Neuronal stem cell (in vitro differentiated cells): ENCODE data around the gene NOS1AP.

Experiments
- DNase-seq: peaks from one replicate; pipeline ENCODE4 v3.0.0-alpha.2; 2013; ENCODE audit warnings: low spot score
- H2AFZ ChIP-seq: one replicate; pipeline ENCODE4 v1.6.1; 2013; ENCODE audit warnings: mild to moderate bottlenecking, low read length, inconsistent platforms
- H2AK5ac ChIP-seq: 2 replicates; pipeline ENCODE4 v1.6.1; 2013; ENCODE audit warnings: low read depth, mild to moderate bottlenecking, inconsistent platforms, low read length, moderate library complexity, mixed read lengths
- H2BK120ac ChIP-seq: 2 replicates; pipeline ENCODE4 v1.6.1; 2013; ENCODE audit warnings: low read depth, mild to moderate bottlenecking, inconsistent platforms, low read length, moderate library complexity, mixed read lengths
- H2BK12ac ChIP-seq: one replicate; pipeline ENCODE4 v1.6.1; 2013; ENCODE audit warnings: low read length, inconsistent platforms
- H2BK15ac ChIP-seq: 2 replicates; pipeline ENCODE4 v1.6.1; 2013; ENCODE audit warnings: mild to moderate bottlenecking, low read length, inconsistent platforms, mixed read lengths
- H2BK5ac ChIP-seq: one replicate; pipeline ENCODE4 v1.6.1; 2013; ENCODE audit warnings: inconsistent platforms, mild to moderate bottlenecking, low read length, moderate library complexity
- H3K14ac ChIP-seq: one replicate; pipeline ENCODE4 v1.6.1; 2013; ENCODE audit warnings: low read length, inconsistent platforms
- H3K18ac ChIP-seq: 2 replicates; pipeline ENCODE4 v1.6.1; 2013; ENCODE audit warnings: low read length, inconsistent platforms
- H3K23ac ChIP-seq: 2 replicates; pipeline ENCODE4 v1.6.1; 2013; ENCODE audit warnings: low read depth, mild to moderate bottlenecking, mixed read lengths, low read length, inconsistent platforms; ENCODE audit not compliant: poor library complexity
- H3K27ac ChIP-seq: replicated peaks from 3 replicates; pipeline ENCODE4 v1.5.1; 2013; ENCODE audit warnings: low read length, inconsistent platforms
- H3K27me3 ChIP-seq, 3 experiments: 2 replicates each; pipeline ENCODE4 v1.6.1; 2013; ENCODE audit warnings: low read length in 3 of 3, mild to moderate bottlenecking in 2 of 3, inconsistent platforms in 1 of 3, low read depth in 1 of 3, mixed read lengths in 1 of 3, moderate library complexity in 1 of 3; ENCODE audit not compliant: control insufficient read depth in 3 of 3, insufficient read depth in 3 of 3
- H3K36me3 ChIP-seq, 2 donors: replicated peaks in 1 of 2; 2 replicates each; pipeline ENCODE4 v1.6.1; 2013; ENCODE audit warnings: low read length in 2 of 2; ENCODE audit not compliant: control insufficient read depth in 2 of 2, insufficient read depth in 2 of 2
- H3K4ac ChIP-seq: 2 replicates; pipeline ENCODE4 v1.6.1; 2013; ENCODE audit warnings: inconsistent platforms, mild to moderate bottlenecking, low read length, moderate library complexity
- H3K4me1 ChIP-seq, 2 donors: 1 replicate in 1 of 2; 2 replicates in 1 of 2; pipeline ENCODE4 v1.6.1; 2013; ENCODE audit warnings: low read length in 2 of 2, low read depth in 1 of 2; ENCODE audit not compliant: control insufficient read depth in 2 of 2, insufficient read depth in 1 of 2
- H3K4me2 ChIP-seq: one replicate; pipeline ENCODE4 v1.6.1; 2013; ENCODE audit warnings: mild to moderate bottlenecking, low read length, inconsistent platforms; ENCODE audit not compliant: insufficient read depth, poor library complexity, severe bottlenecking
- H3K4me3 ChIP-seq, 2 donors: 2 replicates each; pipeline ENCODE4 v1.5.1; 2013; ENCODE audit warnings: low read length in 2 of 2, mild to moderate bottlenecking in 2 of 2, inconsistent platforms in 1 of 2, moderate library complexity in 1 of 2
- H3K79me1 ChIP-seq: one replicate; pipeline ENCODE4 v1.6.1; 2013; ENCODE audit warnings: low read depth, mild to moderate bottlenecking, inconsistent platforms, low read length, moderate library complexity
- H3K9ac ChIP-seq: one replicate; pipeline ENCODE4 v1.6.1; 2013; ENCODE audit warnings: mild to moderate bottlenecking, low read depth, low read length, inconsistent platforms; ENCODE audit not compliant: poor library complexity
- H3K9me3 ChIP-seq, 2 donors: replicated peaks in 1 of 2; 2 replicates each; pipeline versions ENCODE3 to v1.6.1; 2013; ENCODE audit warnings: low read length in 2 of 2, mild to moderate bottlenecking in 2 of 2, inconsistent platforms in 1 of 2, low read depth in 1 of 2, mixed read lengths in 1 of 2, moderate library complexity in 1 of 2; ENCODE audit not compliant: control insufficient read depth in 2 of 2, insufficient read depth in 1 of 2
- H4K8ac ChIP-seq: one replicate; pipeline ENCODE4 v1.6.1; 2013; ENCODE audit warnings: low read depth, mild to moderate bottlenecking, inconsistent platforms, low read length, moderate library complexity
- H4K91ac ChIP-seq: one replicate; pipeline ENCODE4 v1.6.1; 2013; ENCODE audit warnings: low read length, low read depth, mild to moderate bottlenecking, inconsistent platforms; ENCODE audit not compliant: poor library complexity
- WGBS, 2 donors: extraction: QIAGEN DNeasy Blood & Tissue Kit; methylation state at CpG; one replicate each; pipeline ENCODE4 v1.1.7; 2013; ENCODE audit warnings: missing lambda C conversion rate in 2 of 2, mixed read lengths in 1 of 2; ENCODE audit not compliant: insufficient read length in 2 of 2, insufficient replicate concordance in 1 of 2; ENCODE audit errors: extremely low coverage in 2 of 2; 5-methylcytosine and 5-hydroxymethylcytosine counted together

NOS1AP gene

GRCh38 chr1:162083273-162083672 lies 13.8 kb downstream of the NOS1AP start:
- no CpG with 5 or more reads among the region's 2 CpGs for WGBS, 2 donors
- Histone ChIP-seq H2BK120ac (no peak overlapping the region), H4K8ac (no peak overlapping the region), H3K4me2 (no peak overlapping the region), H3K18ac (no peak overlapping the region), H3K36me3 (no peaks in the 10 kb centered on the region), H3K27me3 (no peaks in the 10 kb centered on the region), H3K4ac (no peak overlapping the region), H3K23ac (no peak overlapping the region), H3K27ac (no peak overlapping the region), H2AFZ (no peak overlapping the region), H2BK12ac (no peak overlapping the region), H2BK5ac (no peak overlapping the region), H3K9me3 (no peaks in the 10 kb centered on the region), H3K4me3 (no peak overlapping the region), H3K79me1 (no peaks in the 10 kb centered on the region), H2AK5ac (no peak overlapping the region), H3K14ac (no peak overlapping the region), H3K4me1 (peaks cover 1 to 5% of the 10 kb centered on the region in 2 donors), H3K9ac (no peak overlapping the region), H2BK15ac (no peak overlapping the region), H4K91ac (no peak overlapping the region)
- no peak for DNase-seq

- peaks cover 0 to 5% of the 10 kb centered on the region in 2 donors for H3K4me1 ChIP-seq
- H3K27me3 ChIP-seq = no peaks in the 10 kb centered on the region
- H3K9me3 ChIP-seq = peaks cover 0 to 3% of the 10 kb centered on the region in 2 donors
- no peak overlapping the region for H2AFZ ChIP-seq
- no peak for DNase-seq
- no peak overlapping the region for H2BK15ac ChIP-seq
- no peak overlapping the region for H3K4ac ChIP-seq
- H3K23ac ChIP-seq = no peak overlapping the region
- H2AK5ac ChIP-seq = no peak overlapping the region
- no CpG with 5 or more reads among the region's 3 CpGs for WGBS, 2 donors
- no peaks in the 10 kb centered on the region for H3K79me1 ChIP-seq
- H3K4me2 ChIP-seq = no peak overlapping the region
- H2BK120ac ChIP-seq = no peak overlapping the region
- H3K18ac ChIP-seq = no peak overlapping the region
- H3K27ac ChIP-seq = no peak overlapping the region
- H2BK5ac ChIP-seq = no peak overlapping the region
- no peak overlapping the region for H3K14ac ChIP-seq
- H3K4me3 ChIP-seq = no peak overlapping the region
- H4K8ac ChIP-seq = no peak overlapping the region
- H3K36me3 ChIP-seq = no peaks in the 10 kb centered on the region
- no peak overlapping the region for H2BK12ac ChIP-seq
- no peak overlapping the region for H3K9ac ChIP-seq
- H4K91ac ChIP-seq = no peak overlapping the region
These were observed 16.5 kb downstream of the NOS1AP start for GRCh38 chr1:162085991-162086390.

- H4K91ac ChIP-seq = no peak overlapping the region
- WGBS, 2 donors = no CpG with 5 or more reads among the region's 1 CpG
These were observed 17.6 kb downstream of the NOS1AP start for GRCh38 chr1:162087111-162087510.

GRCh38 chr1:162087574-162087973 lies 18.1 kb downstream of the NOS1AP start:
- Histone ChIP-seq H3K79me1 (no peaks in the 10 kb centered on the region), H3K9ac (no peak overlapping the region)

More at GRCh38 chr1:162087111-162087510, 17.6 kb downstream of the NOS1AP start:
- DNase-seq = no peak
- Histone ChIP-seq H2BK5ac (no peak overlapping the region), H3K4me2 (no peak overlapping the region), H3K4ac (no peak overlapping the region), H3K79me1 (no peaks in the 10 kb centered on the region), H3K9ac (no peak overlapping the region), H3K27me3 (no peaks in the 10 kb centered on the region), H3K23ac (no peak overlapping the region), H3K9me3 (peaks cover 0 to 3% of the 10 kb centered on the region in 2 donors), H4K8ac (no peak overlapping the region), H2AFZ (no peak overlapping the region), H3K14ac (no peak overlapping the region), H3K27ac (no peak overlapping the region), H3K36me3 (no peaks in the 10 kb centered on the region), H2BK120ac (no peak overlapping the region), H3K4me1 (peaks cover 2 to 15% of the 10 kb centered on the region in 2 donors), H2AK5ac (no peak overlapping the region), H3K4me3 (no peak overlapping the region), H2BK15ac (no peak overlapping the region), H2BK12ac (no peak overlapping the region), H3K18ac (no peak overlapping the region)

More at GRCh38 chr1:162087574-162087973, 18.1 kb downstream of the NOS1AP start:
- Histone ChIP-seq H3K9me3 (peaks cover 0 to 3% of the 10 kb centered on the region in 2 donors), H2BK15ac (no peak overlapping the region), H4K91ac (no peak overlapping the region), H2BK12ac (no peak overlapping the region), H3K4me3 (no peak overlapping the region), H3K4me1 (peaks cover 2 to 20% of the 10 kb centered on the region in 2 donors), H2AFZ (no peak overlapping the region), H4K8ac (no peak overlapping the region), H3K23ac (no peak overlapping the region), H3K18ac (no peak overlapping the region), H2BK5ac (no peak overlapping the region), H2AK5ac (no peak overlapping the region), H3K27ac (no peak overlapping the region), H3K36me3 (no peaks in the 10 kb centered on the region), H3K4ac (no peak overlapping the region), H3K14ac (no peak overlapping the region), H3K4me2 (no peak overlapping the region), H3K27me3 (no peaks in the 10 kb centered on the region), H2BK120ac (no peak overlapping the region)
- WGBS, 2 donors = no CpG with 5 or more reads among the region's 1 CpG
- no peak for DNase-seq
